Islet of Langerhans (tissue), 1 donor: ENCODE results near the gene DEFB113.
A peak's percentile ranks its signal among the peaks of the same experiment; 100 is the strongest.
"Not testable (repeated sequence)": the region's sequence is repeated elsewhere in the genome, so short reads cannot be mapped to it uniquely, and the experiment has no call there.

Experiments used
- FAIRE-seq: peaks from one replicate; lab custom pipeline; 2011; peaks lifted over from hg19 to GRCh38; lab: Jason Lieb, UNC

The DEFB113 gene, protein sequence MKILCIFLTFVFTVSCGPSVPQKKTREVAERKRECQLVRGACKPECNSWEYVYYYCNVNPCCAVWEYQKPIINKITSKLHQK

DNA sequence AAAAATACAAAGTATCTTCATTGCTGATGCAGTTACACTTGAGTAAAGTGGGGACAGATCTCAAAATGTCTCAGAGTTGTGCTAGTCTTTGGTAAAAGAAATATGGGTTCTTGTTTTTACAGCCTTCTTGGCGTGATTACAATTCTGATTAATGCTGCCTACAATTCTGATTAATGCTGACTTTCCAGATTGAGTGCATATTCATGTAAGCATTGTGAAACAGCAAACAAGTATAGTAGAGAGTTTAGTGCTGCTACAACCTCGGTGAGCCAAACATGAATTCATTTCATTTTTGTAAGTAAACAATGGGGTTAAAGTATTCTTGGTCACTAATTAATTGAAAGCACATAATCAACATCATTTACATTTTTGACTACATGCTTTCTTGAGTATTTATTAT lies at the start of gene DEFB113:
Gene DEFB113, minus strand, starts transcription at position 21 of the 400 bp plus-strand sequence. Its CDS starts 0 bp downstream, at position 21.
- FAIRE-seq = no peak

DNA sequence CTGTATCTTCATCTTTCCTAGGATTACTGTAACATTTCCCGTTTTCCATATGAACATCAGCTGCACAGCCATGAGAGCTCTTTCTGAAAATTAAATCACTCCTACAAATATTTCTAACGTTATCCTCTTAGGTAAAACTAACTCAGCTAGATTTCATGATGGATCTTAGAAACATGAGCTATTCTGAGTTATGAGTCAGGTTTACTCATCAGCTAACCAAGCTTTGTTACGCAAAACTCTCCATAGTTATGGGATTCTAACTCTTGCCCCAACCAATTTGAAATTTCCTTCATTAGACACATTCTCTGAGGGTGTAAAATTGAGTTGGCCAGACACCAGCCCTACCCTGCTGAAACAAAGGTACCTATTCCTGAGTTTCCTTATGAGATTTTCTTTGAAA lies 38.4 kb upstream of the DEFB113 start:
- no peak for FAIRE-seq

DNA sequence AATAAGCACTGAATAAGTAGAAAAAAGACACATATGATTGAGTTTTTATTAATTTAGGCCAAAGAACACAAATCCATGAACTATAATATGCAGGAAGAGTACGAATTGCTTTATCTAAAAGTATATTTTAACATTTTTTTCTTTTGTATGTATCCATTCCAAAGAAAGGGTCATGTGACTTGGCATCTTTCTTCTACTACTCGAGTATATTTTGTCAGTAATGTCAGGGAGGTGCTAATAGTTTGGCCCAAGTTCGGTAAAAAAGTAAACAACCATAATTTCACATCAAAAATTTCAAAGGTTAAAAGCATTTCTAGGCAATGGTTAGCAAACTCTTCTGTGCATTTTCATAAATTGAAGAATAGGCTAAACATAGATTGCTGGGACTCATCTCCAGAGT lies 33.7 kb upstream of the DEFB113 start:
- FAIRE-seq = no peak

DNA sequence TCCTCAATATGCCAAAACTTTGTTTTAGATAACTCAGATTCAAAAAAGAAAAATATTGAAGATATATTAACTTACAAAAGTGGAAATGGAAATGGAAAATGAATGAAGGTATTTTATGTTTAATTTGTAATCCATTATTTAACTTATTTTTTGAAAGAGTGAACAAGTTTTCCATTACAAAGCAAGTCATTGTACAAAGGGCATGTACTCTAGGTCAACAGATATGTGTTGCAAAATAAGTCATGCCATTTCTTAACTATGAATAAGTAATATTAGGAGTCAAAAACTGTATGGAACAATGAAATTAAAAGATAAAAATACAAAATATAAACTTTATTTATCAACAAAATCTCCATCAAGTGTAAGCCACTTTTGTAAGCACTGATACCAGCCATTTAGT lies 25.9 kb upstream of the DEFB113 start:
- FAIRE-seq = no peak

DNA sequence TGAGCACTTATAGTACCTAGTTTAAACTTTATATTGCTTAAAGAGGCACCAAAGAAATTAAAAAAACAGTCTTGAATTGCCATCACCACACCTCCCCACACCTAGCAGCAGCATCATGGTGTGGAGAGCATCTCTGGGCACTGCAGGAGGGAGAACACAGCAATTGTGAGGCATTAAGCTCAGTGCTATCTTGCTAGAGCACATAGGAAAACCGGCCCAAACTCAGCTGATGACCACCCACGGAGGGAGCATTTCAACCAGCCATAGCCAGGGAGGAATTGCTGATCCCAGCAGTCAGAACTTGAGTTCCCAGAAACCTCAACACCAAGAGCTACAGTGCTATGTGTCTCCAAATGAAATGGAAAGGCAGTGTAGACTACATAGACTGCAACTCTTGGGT lies 19.5 kb upstream of the DEFB113 start:
- FAIRE-seq = no peak

DNA sequence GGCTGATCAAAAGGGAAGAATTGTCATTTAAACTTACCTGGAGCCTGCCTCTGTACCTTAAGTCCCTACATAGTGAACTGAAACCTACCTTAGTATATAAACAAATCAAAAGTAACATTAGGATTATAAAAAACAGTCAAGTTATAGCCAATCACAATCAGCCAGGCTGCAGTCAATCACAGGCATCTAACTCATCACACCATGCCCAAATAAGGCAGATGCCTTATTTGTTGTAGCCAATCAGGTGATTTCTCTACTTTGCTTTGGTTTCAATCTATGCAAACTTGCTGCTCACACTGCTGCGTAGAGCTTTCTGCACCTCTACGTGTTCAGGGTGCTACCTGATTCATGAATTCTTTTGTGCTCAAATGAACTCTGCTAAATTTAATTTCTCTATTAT lies 18.3 kb upstream of the DEFB113 start:
- FAIRE-seq = no peak

DNA sequence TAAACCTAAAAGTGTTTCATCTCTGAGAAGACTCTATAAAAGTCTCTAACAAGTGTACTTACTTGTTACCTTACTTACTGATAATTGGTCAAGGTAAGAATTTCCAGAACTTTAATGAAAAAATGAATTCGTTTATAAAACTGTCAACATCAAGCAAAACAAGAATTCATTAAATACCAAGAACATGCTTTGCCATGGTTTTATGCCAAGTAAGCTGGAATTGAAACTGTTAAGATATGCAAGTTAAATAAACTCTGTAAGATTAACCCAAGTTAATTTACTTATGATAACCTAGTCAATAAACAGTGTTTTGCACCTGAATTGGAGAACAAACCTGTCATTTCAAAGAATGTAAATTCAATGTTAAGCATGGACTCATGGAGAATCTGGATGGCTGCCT lies 17.1 kb upstream of the DEFB113 start:
- no peak for FAIRE-seq

DNA sequence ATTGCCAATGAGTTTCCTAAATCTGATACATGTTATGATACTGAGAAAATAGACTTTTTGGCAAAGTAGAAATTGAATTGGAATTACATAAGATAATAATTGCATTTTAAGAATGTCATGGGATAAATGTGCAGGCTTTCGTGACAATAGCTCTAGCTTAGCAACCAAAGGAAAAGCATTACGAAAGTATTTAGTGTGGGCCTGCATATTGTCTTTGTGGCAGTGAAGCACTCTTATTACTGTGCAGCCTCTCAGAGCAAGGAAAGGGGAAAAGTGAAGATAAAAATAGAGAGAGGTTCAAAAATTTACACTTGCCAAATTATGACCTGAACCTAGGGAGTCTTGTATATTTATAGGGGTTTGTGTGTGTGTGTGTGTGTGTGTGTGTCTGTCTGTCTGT lies 12.6 kb upstream of the DEFB113 start:
- FAIRE-seq = no peak

DNA sequence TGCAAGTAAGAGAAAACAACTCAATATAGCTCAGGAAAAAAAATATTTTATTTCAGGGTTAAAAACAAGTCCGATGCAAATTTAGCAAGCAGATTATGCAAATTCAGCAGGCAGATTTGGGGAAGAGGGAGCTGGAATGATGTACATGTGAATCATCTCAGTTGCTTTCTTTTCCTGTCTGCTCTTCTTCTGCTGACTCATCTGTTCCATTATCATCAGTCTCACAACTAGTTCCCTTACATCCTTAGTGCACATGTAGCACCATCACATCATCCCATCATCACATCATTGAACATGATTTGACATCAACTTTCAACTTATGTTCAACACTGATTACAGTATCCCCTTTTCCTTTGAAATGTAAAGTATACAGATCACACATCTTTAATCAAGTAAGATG lies 11.5 kb upstream of the DEFB113 start:
- FAIRE-seq = no peak

DNA sequence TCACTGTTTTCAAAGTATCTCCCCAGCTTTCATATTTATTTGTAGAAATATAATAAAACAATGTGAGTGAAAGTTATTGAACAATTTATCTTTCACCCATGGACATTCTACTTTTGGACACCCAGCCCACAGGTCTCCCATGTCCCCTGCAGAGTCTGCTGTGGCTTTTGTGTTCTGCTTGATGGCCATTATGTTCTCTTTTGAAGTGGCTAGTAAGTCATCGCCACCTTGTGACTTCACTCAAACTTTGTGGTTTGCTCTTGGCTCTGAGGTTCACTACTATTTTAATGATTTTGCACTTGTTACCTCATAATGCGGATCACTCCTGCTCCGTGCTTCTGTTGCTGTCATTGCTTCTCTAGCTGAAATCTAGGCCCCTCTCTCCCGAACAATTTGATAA lies 10.2 kb upstream of the DEFB113 start:
- FAIRE-seq = no peak

DNA sequence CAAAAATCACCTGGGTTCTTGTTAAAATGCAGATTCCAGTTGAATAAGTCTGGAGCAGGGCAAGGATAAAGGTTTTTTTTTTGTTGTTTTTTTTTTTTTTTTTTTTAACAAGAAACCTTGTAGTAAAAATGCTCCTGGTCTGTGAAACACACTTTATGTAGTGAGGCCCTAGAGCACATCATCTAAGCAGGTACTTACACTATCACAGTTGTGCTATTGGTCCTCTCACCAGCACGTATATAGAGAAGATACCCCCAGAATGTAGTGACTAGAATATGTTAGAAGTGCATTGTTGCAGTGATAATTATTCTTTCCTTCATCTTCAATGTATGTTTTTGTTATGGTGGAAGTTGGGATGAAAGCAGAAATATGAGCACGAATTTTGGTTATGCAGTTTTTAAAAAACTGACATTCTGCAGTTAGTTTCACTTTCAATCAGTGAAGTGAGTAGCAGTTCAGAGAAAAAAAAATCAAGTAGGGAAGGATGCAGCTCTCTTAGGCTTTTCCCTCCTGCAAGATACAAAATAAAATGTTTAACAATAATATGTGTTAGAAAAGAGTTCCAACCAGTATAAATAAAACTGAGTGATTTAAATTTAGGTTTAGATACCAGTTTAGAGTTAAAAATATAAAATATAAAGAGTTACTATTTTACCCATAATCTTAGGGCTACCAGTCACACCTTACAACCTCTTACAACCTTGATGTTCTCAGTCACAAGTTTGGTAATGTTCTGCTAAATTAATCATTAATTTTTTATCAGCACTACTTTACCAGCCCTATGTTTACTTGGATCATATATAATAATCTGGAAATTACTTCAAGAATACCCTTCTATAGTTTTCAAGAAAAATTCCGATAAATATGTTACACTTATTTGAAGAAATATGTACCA lies 9.2 kb upstream of the DEFB113 start:
- FAIRE-seq = no peak

DNA sequence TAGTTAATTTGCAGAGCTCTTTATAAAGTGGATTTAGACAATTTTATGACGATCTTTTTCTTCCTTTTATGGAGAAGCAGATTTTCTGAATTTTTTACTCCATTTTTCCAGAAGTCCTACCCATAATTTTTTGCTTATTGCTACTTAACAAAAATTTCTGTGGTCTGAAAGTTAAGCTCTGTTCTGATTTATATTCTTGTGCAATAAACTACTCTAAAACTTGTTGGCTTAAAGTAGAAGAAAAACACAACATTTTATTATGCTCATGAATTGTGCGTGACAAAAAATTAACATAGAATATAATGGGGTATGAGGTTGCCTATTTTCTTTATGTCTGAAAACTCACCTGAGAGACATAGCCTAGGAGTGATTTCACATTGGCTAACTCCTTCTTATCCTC lies 2.6 kb downstream of the DEFB113 start:
- FAIRE-seq = no peak

DNA sequence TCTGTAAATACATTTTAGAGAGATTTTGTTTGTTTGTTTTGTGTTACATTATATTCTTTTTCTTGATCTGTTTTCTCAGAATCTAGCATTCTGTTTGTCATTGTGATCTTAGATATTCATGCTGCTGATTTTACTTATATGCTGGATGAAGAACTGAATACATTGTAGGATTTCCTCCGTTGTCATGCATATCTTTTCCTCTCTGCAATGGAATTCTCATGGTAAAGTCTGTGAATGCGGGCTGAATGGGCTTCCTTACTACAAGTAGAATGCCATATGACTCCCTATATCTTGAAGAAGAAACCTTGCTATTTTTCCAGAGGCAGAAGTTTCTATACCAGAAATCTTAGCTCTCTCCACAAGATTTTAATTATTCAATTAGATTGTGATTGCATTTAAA lies 3.1 kb downstream of the DEFB113 start:
- FAIRE-seq = no peak

DNA sequence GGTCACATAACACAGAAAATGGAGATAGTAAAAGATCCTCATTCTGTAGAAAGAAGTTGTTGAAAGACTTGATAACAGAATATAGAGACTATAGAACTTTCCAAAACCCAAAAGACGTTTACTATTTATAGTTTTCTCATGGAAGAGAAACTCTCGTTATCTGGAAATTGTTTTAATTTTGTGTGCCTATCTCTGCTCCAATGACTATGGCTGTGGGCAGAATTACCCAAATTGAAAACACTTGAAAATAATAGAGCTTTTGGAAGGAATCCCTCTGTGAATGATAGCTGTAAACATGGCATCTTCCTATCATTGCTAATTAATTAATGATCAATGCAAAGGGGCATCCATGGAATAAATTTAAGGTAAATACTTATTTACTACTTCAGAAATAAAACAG lies 5.4 kb downstream of the DEFB113 start, which contains the start of gene DEFB114:
Gene DEFB114, minus strand, starts transcription at position 101 of the 400 bp plus-strand sequence. Its CDS starts 59 bp downstream, at position 42.
- FAIRE-seq = no peak

DNA sequence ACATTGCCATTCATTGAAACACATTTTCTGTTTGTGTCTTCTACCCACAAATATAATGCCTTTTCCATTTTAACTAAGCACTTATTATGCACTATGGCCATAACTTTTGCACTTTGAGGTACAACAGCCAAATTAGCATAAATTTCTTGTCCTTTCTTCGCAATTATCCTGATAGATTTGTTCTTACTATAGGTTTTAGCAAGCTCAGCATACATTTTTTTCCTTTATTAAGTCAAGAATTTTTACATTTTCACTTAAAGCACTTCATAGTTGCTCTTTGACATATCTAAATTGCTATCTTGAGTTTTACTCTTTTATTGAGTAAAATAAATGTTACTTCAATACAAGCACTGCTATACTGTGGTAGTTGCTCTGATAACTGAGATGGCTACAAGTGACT lies 11.2 kb downstream of the DEFB113 start:
- no peak for FAIRE-seq

DNA sequence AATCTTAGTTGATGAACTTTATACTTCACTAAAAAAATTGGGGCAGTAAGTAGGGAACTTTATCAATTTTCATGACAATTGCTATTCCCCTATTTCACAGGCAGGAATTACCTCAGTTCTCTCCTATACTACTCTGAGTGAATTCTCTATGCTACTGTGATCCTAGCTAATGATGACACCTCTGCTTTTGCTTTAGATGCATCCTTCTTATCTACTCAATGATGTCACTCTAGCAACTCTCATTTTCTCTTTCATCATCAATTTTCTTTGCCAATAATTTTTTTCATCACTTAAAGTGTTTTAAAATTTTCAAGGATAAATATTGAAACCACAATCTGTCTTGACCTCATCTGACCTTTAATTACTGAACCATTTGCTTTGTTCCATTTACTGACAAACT lies 13.6 kb downstream of the DEFB113 start:
- no peak for FAIRE-seq

DNA sequence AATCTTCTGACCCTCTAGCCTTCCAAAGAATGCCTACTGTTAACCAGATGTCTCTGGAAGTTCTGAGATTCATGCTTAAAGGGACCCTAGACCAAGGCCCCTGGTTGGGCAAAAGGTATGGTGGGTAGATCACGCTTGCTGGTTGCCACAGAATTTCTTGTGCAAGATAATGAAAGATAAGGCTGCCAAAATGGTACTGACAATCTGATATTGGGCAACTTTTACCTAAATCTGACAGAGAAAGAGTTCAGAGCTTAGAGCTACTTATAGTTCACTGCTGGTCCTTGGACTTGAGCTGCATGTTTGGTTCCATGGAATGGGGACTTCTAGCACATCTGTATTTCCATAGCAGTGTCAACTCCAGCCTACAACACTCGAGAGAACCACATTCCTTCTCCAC lies 17.5 kb downstream of the DEFB113 start:
- no peak for FAIRE-seq

DNA sequence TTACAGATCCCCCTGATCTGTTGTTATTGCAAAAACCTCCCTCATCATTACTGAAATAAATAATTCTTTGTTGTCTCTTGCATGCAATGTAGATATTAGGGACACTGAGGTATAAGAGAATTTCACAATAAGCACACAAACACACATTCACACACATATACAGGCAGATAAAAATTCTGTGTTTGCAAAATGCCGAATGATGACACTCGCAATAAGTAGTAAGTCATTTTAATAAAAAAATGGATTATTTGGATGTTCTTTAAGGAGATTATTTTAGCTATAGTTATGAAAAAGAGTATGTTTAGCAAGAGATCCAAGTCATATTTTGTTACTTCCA lies 19.0 kb downstream of the DEFB113 start:
- no peak for FAIRE-seq

DNA sequence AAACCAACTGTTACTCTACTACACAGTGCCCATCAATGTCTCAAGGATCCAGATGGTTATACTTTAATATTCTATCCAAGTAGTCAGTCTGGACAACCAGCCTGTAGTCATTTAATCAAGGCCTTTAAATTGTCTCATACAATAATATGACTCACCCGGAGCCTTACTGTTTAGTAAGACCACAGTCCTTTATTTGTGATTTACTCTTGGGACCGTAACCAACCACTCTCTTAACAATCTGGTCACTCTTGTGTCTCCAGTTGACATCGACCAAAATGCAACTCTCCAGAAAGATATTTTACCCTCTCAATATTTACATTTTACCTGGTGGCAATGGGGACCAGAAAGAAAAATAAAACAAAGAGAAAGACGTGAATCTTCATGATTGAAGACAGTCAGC lies 20.4 kb downstream of the DEFB113 start:
- FAIRE-seq = no peak

DNA sequence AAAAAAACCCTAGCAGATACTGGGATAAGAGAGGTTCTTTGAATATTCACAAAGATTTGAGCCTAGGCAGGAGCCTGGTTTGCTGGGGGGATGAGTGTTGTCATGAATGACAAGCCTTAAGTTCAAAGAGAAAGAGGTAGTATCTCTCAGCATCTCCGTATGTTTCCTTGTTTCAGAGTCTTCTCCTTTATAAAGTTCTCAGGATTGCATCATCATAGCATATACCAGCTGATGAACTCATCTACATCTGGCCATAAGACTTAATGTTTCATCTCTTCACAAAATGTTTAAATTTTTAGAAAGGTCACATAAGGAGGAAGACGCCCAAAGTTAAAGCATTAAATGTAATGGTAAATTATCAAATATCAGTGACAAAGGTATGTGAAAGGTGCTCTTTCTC lies 22.6 kb downstream of the DEFB113 start:
- FAIRE-seq = no peak

DNA sequence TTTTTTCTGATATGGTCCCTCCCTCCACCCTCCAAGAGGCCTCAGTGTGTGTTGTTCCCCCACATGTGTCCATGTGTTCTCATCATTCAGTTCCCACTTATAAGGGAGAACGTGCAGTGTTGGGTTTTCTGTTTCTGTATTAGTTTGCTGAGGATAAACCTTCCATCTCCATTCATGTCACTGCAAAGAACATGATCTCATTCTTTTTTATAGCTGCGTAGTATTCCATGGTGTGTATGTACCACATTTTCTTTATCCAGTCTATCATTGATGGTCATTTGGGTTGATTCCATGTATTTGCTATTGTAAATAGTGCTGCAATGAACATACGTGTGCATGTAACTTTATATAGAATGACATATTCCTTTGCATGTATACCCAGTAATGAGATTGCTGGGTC lies 25.4 kb downstream of the DEFB113 start:
- FAIRE-seq = not testable (repeated sequence)

DNA sequence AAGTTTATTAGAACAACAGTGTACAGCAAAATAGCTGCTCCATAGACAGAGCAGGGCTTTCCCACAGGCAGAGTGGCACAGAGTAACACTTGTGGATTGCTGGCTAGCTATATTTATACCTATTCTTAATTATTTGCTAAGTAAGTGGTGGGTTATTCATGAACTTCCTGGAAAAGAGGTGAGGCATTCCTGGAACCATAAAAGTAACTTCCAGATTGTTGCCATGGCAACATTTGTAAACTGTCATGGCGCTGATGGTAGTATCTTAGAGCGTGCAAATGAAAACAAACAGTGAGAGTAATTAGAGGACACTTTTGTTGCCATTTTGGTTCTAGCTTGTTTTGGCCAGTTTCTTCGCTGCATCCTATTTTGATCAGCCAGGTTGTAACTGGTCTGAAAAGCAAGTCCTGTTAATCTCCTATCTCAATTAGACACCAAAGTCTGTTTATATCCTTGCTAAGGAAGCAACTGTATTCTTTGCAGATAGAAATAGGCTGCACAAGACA lies 29.4 kb downstream of the DEFB113 start:
- peak; percentile 43 for FAIRE-seq

DNA sequence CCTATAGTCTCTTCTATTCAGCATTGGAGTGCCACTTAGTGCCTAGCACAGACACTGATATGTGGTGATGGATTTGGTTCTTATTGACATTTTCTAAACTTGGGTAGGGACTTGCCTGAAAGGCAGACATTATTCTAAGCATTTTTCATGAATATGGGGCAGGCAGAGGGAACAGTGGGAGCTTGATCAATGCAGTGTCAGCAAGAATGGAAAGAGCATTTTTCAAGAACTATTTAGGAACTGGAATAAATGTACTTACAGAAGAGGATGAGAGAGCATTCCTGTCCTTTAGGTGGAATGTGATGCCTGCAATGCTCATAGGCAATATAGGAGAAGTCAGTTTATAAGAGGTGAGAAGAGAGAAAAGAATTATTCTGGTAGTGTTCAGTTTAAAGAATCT lies 31.6 kb downstream of the DEFB113 start:
- FAIRE-seq = no peak

DNA sequence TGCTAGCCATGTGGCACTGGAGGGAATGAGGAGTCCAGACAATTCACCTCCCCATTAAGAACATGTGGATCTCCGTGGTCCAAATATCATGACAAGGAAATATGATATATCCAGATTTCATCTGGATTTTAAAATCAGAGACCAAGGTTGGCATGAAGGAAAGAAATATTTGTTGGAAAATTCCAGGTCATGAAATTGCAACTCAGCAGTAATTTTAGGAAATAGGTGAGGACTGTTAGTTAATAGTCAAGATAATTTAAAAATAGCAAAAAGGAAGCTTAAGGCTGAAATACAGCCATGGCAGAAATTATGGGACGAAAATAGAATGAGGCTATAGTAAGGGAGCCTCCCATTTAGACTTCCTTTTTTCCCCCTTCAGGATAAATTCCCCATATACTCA lies 32.4 kb downstream of the DEFB113 start:
- FAIRE-seq = no peak
